Suprapubic skin (tissue), 4 donors: Measurements from ENCODE around the gene C16orf89. TPM values are rescaled to one million over a fixed set of nuclear protein-coding genes. Genes with fewer than 3 reads are reported as not detected.

Experiments used
- DNase-seq, 2 donors: peaks; one replicate each; pipeline ENCODE4 v3.0.0-alpha.2; 2019; ENCODE audit warnings: low spot score in 2 of 2
- H3K27ac ChIP-seq: fragments of 200-600 bp; sonication (generic); one replicate; pipeline ENCODE4 v1.5.1; 2019
- H3K27me3 ChIP-seq: fragments of 200-600 bp; sonication (generic); one replicate; pipeline ENCODE4 v1.5.1; 2019
- H3K36me3 ChIP-seq: fragments of 200-600 bp; sonication (generic); one replicate; pipeline ENCODE4 v1.5.1; 2019
- H3K4me1 ChIP-seq: fragments of 200-600 bp; sonication (generic); one replicate; pipeline ENCODE4 v1.5.1; 2019
- H3K4me3 ChIP-seq: fragments of 200-600 bp; sonication (generic); one replicate; pipeline ENCODE4 v1.5.1; 2019; ENCODE audit warnings: mild to moderate bottlenecking
- H3K9me3 ChIP-seq: fragments of 200-600 bp; sonication (generic); one replicate; pipeline ENCODE4 v1.5.1; 2019
- CTCF ChIP-seq, 2 donors: fragments of 200-600 bp in 1 of 2; fragments of 450-650 bp in 1 of 2; sonication (generic) in 1 of 2; IDR thresholded peaks; one replicate each; pipeline ENCODE4 v1.5.1; 2016 to 2019; ENCODE audit warnings: antibody characterized with exemption in 2 of 2, mild to moderate bottlenecking in 1 of 2, moderate library complexity in 1 of 2
- EP300 ChIP-seq: sonication (generic); formaldehyde crosslinking; IDR thresholded peaks from one replicate; pipeline ENCODE4 v1.6.1; 2017; ENCODE audit warnings: antibody characterized with exemption
- POLR2A ChIP-seq, 2 donors: fragments of 450-650 bp; IDR thresholded peaks; one replicate each; pipeline ENCODE4 v1.6.1; 2017; ENCODE audit warnings: antibody characterized with exemption in 2 of 2, mild to moderate bottlenecking in 2 of 2, moderate library complexity in 2 of 2
- POLR2AphosphoS5 ChIP-seq, 3 donors: sonication (generic); formaldehyde crosslinking; IDR thresholded peaks; one replicate each; pipeline ENCODE4 v1.6.1; 2017; ENCODE audit warnings: antibody characterized with exemption in 3 of 3
- WGBS: methylation state at CpG from one replicate; pipeline ENCODE4 v1.1.5; 2018; 5-methylcytosine and 5-hydroxymethylcytosine counted together
- total RNA-seq, 4 donors: library from RNA; depleted of rRNA; stranded (reverse); fragments of >200 nt; gene quantifications; one replicate each; pipeline ENCODE4 v1.1.0, GENCODE V29; 2016

C16orf89 gene
- total RNA-seq, 4 donors from 2014 or later: 1.6 TPM; not detected in 3

- 72% methylated on average over 7 of the region's 7 CpGs for WGBS
- Histone ChIP-seq H3K4me1 (no peaks in the 10 kb centered on the region), H3K4me3 (no peak overlapping the region), H3K36me3 (no peaks in the 10 kb centered on the region), H3K27ac (no peak overlapping the region), H3K9me3 (no peaks in the 10 kb centered on the region), H3K27me3 (no peaks in the 10 kb centered on the region)
- TF ChIP-seq POLR2A (IDR thresholded peaks at IDR 0.05) (no peak), EP300 (no peak), CTCF (IDR thresholded peaks at IDR 0.05) (no peak), POLR2AphosphoS5 (IDR thresholded peaks at IDR 0.05) (no peak)
- DNase-seq: no peak
Measured at GRCh38 chr16:5001571-5001970, 64.2 kb downstream of the C16orf89 start.

- TF ChIP-seq CTCF (IDR thresholded peaks at IDR 0.05): no peak
- no peak overlapping the region for H3K27ac ChIP-seq
- no peaks in the 10 kb centered on the region for H3K9me3 ChIP-seq
- H3K36me3 ChIP-seq: no peaks in the 10 kb centered on the region
- no peak for DNase-seq
- H3K4me1 ChIP-seq: no peaks in the 10 kb centered on the region
- WGBS: 89% methylated on average over 16 of the region's 19 CpGs
- no peak overlapping the region for H3K4me3 ChIP-seq
- H3K27me3 ChIP-seq: no peaks in the 10 kb centered on the region
Measured at GRCh38 chr16:5000573-5001001, 65.2 kb downstream of the C16orf89 start.

GRCh38 chr16:4994719-4995434, 70.9 kb downstream of the C16orf89 start:
- Histone ChIP-seq H3K36me3 (no peaks in the 10 kb centered on the region), H3K4me3 (no peak overlapping the region), H3K4me1 (no peaks in the 10 kb centered on the region), H3K9me3 (no peaks in the 10 kb centered on the region), H3K27me3 (peaks cover 6% of the 10 kb centered on the region), H3K27ac (no peak overlapping the region)
- TF ChIP-seq EP300 (no peak), POLR2A (IDR thresholded peaks at IDR 0.05) (no peak), POLR2AphosphoS5 (IDR thresholded peaks at IDR 0.05) (no peak), CTCF (IDR thresholded peaks at IDR 0.05) (no peak)
- no peak for DNase-seq
- 70% methylated on average over 17 of the region's 18 CpGs for WGBS

Other genes with a start within 250 kb of the C16orf89 start
- 10 to 100 TPM; 42.2 to 76.0 (median 50.7) TPM for gene GLYR1, start 218.7 kb downstream of the C16orf89 start, total RNA-seq
- gene UBN1, start 218.5 kb downstream of the C16orf89 start, total RNA-seq: 10 to 100 TPM; 25.7 to 43.9 (median 38.6) TPM
- gene PPL, start 128.8 kb downstream of the C16orf89 start, total RNA-seq: 100 to 1,000 TPM; 304 to 377 (median 350) TPM
- gene SEC14L5, start 107.6 kb downstream of the C16orf89 start, total RNA-seq: 1 to 10 TPM; 1.0 to 1.8 (median 1.4) TPM
- gene NAGPA, start 32.0 kb downstream of the C16orf89 start, total RNA-seq: 10 to 100 TPM; 25.3 to 35.1 (median 31.0) TPM
- gene ALG1, start 5.9 kb upstream of the C16orf89 start, total RNA-seq: 10 to 100 TPM; 14.5 to 22.3 (median 19.0) TPM
- 10 to 100 TPM in 2 of 4 donors, 1 to 10 TPM in 2; 2.7 to 14.0 (median 9.6) TPM for gene EEF2KMT, start 31.8 kb upstream of the C16orf89 start, total RNA-seq